Measurements from ENCODE around the gene ACYP2.
"Not testable (repeated sequence)": the region's sequence is repeated elsewhere in the genome, so short reads cannot be mapped to it uniquely, and the experiment has no call there.

The ACYP2 gene

DNA sequence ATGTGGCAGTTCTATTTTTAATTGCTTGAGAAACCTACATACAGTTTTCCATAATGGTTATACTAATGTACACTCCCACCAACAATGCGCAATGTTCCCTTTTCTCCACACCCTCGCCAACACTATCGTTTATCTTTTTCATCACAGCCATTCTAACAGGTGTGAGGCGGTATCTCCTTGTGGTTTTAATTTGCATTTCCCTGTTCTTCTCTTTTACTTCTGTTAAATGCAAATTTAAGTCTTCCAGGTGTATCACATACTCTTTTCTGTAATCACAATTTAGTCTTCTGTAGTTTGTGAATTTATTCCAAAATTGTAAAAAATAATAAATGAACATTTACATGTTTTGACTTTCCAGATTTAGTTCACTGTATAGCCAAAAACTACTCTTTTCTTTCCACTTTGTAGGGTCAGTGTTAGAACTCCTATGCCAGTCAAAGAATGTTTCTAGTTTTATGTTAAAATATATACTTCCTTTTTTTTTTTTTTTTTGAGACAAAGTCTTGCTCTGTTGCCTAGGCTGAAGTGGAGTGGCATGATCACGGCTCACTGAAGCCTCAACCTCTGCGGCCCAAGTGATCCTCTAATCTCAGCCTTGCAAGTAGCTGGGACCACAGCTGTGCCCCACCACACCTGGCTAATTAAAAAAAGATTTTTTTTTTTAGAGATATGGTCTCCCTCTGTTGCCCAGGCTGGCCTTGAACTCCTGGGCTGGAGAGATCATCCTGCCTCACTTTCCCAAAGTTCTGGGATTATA is 15.4 kb upstream of the ACYP2 start:
- DNase-seq, result no peak

DNA sequence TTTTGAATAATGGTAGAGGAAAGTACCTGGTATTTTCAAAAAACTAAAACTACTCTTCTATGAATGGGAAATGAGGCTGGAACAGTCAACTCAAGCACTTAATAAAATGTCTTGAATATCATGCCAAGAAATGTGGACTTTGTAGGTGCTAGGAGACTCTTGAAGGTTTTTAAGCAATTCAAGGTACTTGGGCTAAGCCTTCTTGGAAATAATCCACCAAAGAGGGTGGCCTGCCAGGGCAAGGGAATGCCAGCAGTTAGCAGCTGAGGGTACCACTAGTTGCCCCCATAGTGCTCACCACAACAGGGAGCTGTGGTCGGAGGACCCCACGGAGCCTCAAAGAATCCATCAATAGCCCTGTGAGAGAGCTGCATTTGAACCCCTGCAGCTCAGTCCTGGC is 14.6 kb upstream of the ACYP2 start:
- DNase-seq, result no peak

DNA sequence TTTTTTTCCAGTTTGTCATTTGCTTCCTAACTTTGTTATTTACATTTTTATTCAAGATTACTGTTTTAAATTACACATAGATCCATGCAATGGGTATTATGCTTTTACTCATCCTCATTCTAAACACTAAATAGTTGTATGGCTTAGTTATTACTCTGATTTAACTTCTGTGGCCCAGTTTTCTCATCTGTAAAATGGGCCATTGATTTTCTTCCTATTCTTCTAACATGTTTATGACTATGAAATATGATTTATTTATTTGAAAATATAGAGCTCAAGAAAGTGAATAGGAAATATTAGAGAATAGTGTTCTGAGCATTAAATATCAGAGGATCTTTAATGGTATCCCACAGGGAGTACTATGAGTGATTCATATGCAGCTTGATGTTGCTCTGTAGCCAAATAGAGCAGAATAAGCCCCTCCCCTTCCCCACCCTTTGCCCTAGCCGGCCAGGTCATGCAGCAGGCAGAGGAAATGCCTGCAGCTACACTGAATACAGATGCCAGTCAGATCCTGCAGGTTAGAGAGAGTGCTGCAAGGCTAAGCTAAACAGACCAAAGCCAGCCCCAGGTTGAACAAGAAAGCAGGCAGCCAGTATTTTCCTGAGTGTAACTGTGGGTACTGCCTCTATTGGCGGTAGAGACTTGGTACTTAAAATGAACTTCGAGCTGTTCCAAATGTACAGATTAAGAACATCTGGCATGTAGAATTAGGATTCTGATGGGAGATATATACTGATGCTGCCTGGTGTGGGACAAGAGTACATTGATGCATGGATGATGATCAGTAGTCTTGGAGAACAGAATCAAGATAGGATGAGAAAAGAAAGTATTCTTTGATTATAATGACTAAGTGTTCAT is 11.7 kb upstream of the ACYP2 start:
- no peak for DNase-seq

DNA sequence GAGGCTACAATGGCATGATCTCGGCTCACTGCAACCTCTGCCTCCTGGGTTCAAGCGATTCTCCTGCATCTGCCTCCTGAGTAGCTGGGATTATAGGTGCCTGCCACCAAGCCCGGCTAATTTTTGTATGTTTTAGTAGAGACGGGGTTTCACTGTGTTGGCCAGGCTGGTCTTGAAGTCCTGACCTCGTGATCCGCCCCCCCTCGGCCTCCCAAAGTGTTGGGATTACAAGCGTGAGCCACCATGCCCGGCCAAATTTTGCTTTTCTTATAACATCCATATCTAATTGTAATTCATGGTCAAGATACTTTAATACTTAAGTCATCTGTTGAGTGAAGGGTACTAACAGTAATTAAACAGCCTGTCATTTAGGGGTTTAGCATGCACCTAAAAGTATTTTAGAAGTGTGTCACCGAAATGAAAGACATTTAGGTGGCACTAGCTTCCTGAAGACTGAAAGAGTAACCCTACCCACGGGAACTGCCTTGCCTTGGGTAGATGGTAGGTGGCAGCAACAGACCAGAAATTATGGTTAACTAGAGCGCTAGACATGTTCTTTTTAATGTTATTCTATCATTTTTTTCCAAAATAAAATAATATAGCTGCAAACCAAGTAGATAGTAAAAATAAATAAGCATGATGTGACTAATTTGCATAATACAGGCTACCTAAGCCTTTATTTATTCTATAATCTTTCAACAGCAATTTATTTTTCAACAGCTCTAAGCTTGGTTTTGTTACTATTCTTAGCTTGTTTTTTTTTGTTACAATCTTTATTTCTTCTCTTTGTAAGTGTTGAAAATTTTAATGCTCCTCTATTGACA is 8.6 kb upstream of the ACYP2 start:
- DNase-seq, result peak; percentile 35

DNA sequence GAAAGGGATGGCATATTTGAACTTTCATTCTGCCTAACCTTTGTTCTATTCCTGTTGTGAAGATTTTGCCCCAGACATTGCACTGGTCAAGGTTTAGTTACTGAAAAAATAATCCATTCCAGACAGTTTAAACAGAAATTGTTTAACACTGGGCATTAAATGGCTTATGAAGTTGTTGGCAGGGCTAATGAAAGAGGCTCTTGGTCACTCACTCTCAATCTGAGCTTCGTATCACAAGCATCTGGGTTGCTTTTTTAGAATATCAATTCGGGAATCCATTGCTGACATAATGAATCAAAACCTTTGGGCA is 8.0 kb upstream of the ACYP2 start:
- DNase-seq, result no peak

DNA sequence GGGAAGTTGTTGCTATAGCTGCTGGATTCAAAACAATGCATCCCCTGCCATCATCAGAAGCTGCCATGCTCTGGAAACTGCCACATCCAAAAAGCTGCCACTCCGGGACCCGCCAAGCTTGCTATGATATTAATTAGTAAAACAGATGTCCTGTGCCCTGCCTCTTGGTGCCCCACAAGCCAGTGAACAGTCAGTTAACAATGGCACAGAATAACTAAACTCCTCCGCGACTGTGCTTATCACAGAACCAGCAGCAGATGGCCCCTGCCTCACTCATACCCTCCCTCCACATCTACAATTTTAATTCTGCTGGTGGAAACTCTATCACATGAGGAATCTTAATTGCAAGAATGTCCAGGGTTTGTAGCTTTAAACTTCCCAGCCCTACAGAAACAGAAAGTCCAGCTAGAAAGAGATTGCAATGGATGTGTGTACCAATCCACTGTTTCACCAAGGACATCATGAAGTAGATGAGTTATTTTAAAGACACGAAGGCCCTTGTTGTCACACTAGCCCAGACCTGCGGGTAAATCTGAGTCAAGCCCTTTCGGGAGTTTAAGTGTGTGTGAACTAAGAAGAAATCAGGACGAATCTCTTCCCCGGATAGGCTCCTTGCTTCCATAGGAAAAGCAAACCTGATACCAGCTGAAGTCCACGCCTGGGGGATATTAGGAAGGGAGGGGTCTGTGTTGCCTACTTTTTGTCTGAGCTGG is 7.4 kb upstream of the ACYP2 start:
- no peak for DNase-seq

DNA sequence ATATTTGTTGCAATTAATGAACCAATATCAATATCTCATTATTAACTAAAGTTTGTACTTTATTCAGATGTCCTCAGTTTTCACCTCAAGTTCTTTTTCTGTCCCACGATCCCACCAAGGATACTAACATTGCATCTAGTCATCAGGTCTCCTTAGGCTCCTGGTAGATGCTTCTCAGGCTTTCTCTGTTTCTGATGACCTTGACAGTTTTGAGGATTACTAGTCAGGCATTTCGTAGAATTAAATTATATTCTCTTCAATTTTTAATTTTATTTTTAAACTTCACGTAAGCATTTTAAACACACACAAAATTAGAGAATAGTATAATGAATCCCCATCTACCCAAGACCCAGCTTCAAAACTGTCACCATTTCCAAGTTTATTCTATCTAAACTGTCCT is 5.6 kb upstream of the ACYP2 start:
- DNase-seq, result no peak

DNA sequence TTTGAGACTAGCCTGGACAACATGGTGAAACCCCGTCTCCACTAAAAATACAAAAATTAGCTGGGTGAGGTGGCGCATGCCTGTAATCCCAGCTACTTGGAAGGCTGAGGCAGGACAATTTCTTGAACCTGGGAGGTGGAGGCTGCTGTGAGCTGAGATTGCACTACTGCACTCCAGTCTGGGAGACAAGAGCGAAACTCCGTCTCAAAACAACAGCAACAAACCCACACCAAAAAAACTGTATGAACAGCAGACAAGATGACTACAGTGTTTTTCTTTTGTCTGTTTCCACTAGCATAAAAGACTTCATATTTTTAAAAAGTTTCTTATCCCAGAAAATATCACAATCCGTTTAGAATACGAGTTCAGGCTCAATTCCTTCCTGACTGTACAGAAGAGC is 936 bp upstream of the ACYP2 start:
- not testable (repeated sequence) for DNase-seq

DNA sequence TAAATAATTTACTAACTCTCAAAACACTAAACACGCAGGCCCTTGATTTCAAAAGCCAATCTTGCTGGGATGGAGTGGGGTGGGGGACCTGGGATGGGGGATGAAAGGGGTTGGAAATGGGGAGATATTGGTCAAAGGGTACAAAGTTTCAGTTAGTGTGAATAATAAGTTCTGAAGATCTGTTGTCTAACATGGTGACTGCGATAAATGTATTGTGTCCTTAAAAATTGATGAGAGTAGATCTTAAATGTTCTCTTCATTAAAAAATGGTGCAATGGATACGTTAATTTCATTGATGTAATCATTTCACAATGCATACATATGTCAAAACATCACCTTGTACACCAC is 505 bp upstream of the ACYP2 start:
- no peak for DNase-seq

DNA sequence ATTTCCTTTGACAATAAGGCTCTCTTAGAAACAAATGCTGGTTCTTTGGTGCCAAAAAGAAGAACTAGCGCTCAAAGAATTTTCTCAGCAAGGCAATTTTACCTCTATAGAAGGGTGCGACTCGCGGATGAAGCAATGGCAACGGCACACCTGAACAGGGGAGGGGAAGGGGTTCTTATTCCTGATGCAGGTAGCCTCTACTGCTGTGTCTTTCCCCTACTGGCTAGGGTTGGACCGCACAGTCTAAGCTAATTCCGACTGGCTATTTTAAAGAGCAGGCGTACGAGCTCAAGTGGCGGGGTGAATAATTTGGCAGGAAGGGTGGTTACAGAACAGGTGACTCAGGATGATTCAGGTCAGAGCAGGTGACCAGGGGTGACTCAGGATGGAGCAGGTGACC is 1.2 kb downstream of the ACYP2 start:
- DNase-seq, result not testable (repeated sequence)

DNA sequence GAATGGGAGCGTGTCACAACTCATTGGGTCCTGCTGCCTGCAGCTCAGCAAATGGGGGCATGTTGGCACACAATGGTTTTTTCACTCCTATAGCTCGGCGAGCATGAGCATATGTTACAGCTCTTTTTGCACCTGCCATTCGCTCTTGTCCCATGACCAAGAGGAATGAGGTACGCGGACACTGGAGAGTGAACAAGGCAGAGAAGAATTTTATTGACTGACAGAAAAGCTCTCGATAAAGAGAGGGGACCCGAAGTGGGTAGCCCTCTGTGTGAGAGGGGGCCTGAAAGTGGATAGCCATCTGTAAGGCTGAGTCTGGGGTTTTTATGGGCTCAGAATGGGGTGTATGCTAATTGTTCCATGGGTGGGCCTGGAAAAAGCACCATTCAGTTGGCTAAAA is 5.5 kb downstream of the ACYP2 start:
- DNase-seq, result no peak

DNA sequence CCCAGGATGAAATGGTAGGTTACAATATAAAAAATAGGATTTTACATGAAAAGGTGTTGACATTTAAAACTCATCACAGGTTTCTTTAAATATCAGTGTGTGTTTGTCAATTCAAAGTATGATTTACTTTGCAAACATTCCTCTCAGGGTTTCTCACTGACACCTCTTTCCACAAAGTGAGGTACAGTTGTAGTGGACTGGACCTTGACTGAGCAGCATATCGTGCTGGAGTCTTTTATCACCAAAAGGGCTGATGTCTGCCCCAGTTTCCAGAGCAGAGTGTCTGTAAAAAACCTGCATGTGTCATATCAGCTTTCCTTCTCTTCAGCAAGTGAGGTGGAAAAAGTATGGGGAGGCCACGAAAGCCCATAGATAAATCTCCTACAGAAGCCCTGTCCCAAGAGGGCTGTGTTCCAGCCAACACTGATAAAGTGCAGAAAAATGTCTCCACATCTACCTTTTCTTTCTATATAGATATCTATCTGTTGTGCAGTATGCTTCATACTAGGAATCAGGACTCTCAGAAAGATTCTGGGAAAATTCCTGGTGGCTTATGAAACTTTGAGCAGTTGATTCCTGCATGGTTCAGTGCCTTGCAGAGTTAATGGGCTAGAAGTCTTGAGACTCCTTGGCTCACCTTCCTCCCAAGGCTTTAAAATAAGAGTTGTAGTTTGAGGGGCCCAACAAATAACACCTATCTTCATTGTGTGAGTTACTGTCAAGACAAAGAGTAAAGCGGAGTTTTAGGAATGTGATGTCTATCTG is 6.9 kb downstream of the ACYP2 start:
- DNase-seq, result no peak

DNA sequence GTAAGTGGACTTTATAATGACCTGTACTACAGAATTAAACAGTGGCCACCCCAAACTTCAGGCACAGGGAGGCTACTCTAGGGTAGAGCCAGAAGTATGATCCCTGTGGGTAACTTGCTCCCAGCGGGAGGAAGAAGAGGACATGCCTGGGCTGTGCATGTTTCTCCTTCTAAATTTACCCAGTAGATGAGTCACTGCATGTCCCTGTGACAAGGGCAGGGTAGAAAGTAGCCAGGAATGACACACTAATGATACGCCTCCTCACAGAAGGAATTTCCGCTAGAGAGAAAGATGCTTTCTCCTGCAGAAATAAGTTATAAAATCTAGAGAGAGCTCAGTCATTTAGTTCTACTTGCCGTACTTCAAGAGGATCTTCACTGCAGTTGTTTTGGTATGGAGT is 7.5 kb downstream of the ACYP2 start:
- DNase-seq, result no peak

DNA sequence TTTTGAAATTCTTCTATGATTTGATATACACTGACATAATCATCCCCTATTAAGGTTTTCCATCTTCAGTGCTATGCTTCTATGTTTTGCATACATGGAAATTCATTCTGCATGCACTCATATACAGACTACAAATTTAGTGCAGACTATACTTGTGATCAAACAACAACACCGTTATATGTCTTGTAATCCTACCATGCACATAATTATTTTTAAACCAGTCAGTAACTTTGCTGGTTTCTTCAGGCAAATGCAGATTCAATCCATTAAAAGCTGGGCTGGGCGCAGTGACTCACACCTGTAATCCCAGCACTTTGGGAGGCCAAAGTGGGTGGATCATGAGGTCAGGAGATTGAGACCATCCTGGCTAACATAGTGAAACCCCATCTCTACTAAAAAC is 11.8 kb downstream of the ACYP2 start:
- not testable (repeated sequence) for DNase-seq

DNA sequence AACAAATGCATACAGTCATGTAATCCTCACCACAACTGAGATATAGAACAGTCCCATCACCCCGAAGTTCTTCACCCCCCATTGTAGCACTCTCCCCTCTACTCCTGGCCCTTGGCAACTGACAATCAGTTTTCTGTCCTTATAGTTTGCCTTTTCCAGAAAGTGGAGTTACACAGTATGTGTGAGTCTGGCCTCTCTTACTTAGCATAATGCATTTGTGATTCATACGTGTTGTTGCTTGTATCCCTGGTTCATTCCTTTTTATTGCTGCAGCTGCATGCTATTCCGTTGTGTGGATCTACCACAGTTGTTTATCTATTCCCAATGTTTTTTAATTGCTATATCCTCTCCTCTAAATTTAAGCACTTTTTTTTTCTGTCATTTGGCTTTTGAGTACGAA is 17.6 kb downstream of the ACYP2 start:
- DNase-seq, result no peak

DNA sequence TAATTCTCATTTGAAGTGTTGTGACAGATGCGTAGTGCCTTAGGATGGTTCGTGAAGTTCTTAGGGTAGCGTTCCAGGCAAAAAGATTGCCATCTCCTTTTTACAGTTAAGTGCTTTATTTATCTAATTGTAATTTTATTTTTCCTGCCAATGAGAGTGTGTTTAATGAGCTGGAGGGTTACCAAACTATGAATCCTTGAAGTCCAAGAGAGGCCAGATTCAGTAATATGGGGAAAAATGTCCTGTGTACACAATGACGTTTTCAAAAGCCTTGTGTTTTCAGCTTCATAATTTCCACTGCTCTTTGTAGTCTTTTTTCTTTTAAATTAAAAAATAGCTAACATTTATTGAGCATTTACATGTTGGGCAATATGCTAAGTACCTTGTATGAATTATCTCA is 23.8 kb downstream of the ACYP2 start:
- no peak for DNase-seq

DNA sequence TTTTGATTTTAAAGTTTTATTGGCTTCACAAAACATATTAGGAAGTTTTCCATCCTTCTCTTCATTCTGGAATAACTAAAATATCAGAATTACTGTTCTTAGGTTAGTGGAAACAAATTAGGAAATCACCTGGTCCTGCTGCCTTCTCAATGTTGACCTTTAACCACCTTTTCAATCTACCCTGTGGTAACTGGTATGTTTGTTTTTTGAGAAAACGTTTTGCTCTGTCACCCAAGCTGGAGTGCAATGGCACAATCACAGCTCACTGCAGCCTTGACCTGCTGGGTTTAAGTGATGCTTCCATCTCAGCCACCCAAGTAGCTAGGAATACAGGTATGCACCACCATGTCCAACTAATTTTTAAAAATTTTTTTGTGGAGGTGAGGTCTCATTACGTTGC is 28.4 kb downstream of the ACYP2 start:
- DNase-seq, result no peak

DNA sequence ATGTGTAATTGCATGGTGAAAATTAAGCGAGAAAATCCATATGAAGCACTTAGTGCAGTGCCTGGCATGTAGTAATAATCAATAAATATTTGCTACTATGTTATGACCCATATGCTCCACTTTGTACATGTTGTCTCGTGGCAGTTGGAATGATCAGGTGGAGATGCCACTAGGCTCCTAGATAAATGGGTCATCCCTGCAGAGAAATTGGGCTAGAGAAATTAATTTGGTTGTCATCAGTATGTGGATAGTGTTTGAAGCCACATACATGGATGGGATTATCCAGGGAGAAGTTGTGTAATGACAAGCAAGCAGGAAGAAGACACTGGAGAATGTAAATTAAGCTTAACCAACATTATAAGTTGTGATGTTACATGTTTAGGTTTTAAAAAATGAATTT is 33.0 kb downstream of the ACYP2 start:
- DNase-seq, result no peak

DNA sequence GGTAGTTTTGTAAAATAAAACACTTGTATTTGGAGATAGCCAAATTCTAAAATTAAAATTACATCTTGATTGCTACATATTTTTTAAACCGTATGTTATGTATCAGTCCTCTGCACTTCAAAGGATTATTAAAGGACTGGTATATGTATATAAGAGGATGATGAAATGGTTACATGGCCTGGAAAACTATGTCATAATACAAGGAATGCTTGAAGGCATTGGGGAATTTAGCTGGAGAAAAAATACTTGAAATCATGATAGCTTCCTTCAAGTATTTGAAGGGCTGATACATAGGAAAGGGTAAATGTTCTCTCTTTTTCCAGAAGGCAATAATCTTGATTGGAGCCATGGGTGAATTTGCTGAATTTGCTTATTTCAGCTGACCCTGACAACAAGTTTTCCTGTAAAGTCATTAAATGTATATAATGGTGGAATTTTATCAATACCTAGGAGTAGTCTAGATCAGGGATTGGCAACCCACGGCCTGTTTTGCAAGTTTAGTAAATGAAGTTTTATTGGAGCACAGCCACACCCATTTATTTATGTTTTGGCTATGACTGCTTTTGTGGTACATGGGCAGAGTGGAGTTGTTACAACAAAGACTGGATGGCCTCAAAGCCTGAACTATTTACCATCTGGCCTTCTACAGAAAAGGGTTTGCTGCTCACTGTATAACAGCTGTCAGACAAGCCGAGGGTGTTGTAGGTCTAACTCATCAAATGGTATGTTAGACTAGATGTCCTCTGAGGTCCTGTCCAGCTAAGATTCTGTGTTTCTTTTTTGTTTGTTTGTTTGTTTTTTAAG is 34.4 kb downstream of the ACYP2 start:
- no peak for DNase-seq

DNA sequence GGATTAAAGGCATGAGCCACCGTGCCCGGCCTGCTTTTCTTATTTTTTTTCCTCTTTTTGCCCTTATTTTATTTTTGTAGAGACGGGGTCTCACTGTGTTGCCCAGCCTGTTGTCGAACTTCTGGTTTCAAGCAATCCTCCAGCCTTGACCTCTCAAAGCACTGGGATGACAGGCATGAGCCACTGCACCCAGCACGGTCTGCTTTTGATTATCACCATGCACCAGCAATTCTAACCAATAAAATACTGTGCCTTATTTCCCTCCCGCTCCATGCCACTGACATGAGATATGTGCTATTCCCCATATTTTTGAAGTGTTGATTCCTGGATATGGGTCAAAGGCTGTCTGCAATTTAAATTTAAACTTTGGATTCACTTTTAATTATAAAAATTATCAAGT is 42.9 kb downstream of the ACYP2 start:
- DNase-seq, result no peak

DNA sequence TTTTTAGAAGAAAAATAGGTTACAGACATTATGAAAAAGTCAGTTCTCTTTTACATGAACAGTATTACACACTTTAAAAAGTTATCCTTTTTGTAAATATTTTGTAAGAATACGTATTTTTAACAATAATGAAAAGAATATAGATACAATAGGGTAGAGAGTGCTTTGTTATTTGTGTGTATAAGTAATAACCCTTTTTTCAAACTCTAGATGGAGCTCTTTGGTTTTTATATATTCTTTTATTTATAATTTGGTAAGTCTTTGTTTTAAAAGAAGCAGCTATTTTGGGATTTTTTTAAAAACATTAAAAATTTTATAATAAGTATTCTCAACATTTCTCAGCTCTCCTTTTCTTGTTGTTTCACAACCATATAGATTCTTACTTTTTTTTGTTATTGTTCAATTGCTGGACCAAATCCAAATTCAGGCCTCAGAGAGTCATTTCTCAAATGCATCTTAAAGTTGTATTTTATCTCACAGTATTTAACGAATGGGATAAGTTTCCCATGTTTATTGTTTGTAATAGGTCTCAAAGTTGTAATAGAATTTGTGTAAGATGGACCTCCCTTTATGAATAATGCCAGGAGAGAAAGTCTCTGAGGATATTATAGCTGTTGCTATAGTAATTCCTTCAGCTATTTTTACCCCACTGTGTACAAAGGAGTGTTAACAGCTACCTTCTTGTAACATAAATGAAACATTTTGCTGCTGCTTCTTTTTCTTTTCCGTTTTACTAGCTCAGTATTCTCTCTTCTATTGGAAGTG is 46.4 kb downstream of the ACYP2 start:
- DNase-seq, result no peak

Data from activated T-cell treated with anti-CD3 and anti-CD28 coated beads for 4 hours (primary cell).